ENCODE results near the gene TMEM232. TPM values are rescaled to one million over a fixed set of nuclear protein-coding genes. Genes with fewer than 3 reads are reported as not detected.
"Not testable (repeated sequence)": the region's sequence is repeated elsewhere in the genome, so short reads cannot be mapped to it uniquely, and the experiment has no call there.

TMEM232 gene
- total RNA-seq, 1 experiment from 2014 or later = 1.3 TPM

- TF ChIP-seq ZNF425 (CRISPR knock-in tag; conservative IDR thresholded peaks at IDR 0.05) = no peak
- TF ChIP-seq ZNF263 (CRISPR knock-in tag; IDR thresholded peaks at IDR 0.05; ENCODE audit: low read depth) = no peak
These were observed 44.5 kb downstream of the TMEM232 start (continued) for GRCh38 chr5:110681953-110682352.

GRCh38 chr5:110681109-110681508 lies 45.4 kb downstream of the TMEM232 start:
- Mint-ChIP-seq H3K27me3 (ENCODE audit: low read depth) (no peaks in the 10 kb centered on the region), H3K9me3 (no peaks in the 10 kb centered on the region), H3K4me1 (0 out of 2 replicates have a peak, but pooled peaks cover 2% of the 10 kb centered on the region), H3K36me3 (no peaks in the 10 kb centered on the region), H3K4me3 (no peak overlapping the region), H3K27ac (no peak overlapping the region; the same call in 1 of the 2 replicates)
- POLR2A ChIA-PET = no interaction called here
- ATAC-seq = peak; percentile 68
- DNase-seq (ENCODE audit: low spot score) = no peak
- TF ChIP-seq ZNF671 (CRISPR knock-in tag; IDR thresholded peaks at IDR 0.05) (no peak), NFYB (CRISPR knock-in tag; conservative IDR thresholded peaks at IDR 0.05; ENCODE audit: low read depth) (no peak), ZNF121 (CRISPR knock-in tag; IDR thresholded peaks at IDR 0.05) (no peak), ZNF416 (CRISPR knock-in tag; IDR thresholded peaks at IDR 0.05) (no peak), ZSCAN18 (CRISPR knock-in tag; IDR thresholded peaks at IDR 0.05) (no peak), ZBTB43 (CRISPR knock-in tag; IDR thresholded peaks at IDR 0.05) (no peak), STAT6 (CRISPR knock-in tag; conservative IDR thresholded peaks at IDR 0.05; ENCODE audit: low read depth) (no peak), SOX15 (CRISPR knock-in tag; IDR thresholded peaks at IDR 0.05) (no peak), AR (CRISPR knock-in tag; IDR thresholded peaks at IDR 0.05) (no peak), ATF6 (CRISPR knock-in tag; IDR thresholded peaks at IDR 0.05) (no peak), GRHL2 (CRISPR knock-in tag; IDR thresholded peaks at IDR 0.05; ENCODE audit: insufficient replicate concordance, severe bottlenecking) (no peak), FOXJ3 (CRISPR knock-in tag; IDR thresholded peaks at IDR 0.05; ENCODE audit: borderline replicate concordance) (no peak), IRF1 (CRISPR knock-in tag; IDR thresholded peaks at IDR 0.05) (no peak), NFATC4 (CRISPR knock-in tag; IDR thresholded peaks at IDR 0.05) (no peak), ZNF396 (CRISPR knock-in tag; IDR thresholded peaks at IDR 0.05; ENCODE audit: borderline replicate concordance) (no peak)
- CTCF ChIA-PET = no interaction called here

GRCh38 chr5:110676554-110676953 lies 49.9 kb downstream of the TMEM232 start:
- ATAC-seq; H3K4me1 Mint-ChIP-seq; DNase-seq (ENCODE audit: low spot score); POLR2A ChIA-PET; H3K36me3 Mint-ChIP-seq; CTCF ChIA-PET; H3K9me3 Mint-ChIP-seq; H3K4me3 Mint-ChIP-seq; H3K27me3 Mint-ChIP-seq (ENCODE audit: low read depth); H3K27ac Mint-ChIP-seq: not testable (repeated sequence)

All from WTC11 (cell line).